DOHH2 (cell line): ENCODE data around the gene CD58.
A peak's percentile ranks its signal among the peaks of the same experiment; 100 is the strongest.

ENCODE experiments used
- H3F3A ChIP-seq: fragments of 200-600 bp; sonication (generic), shearing (Covaris generic); 2 replicates; pipeline ENCODE4 v1.6.0; 2016; ENCODE audit warnings: antibody characterized with exemption, mild to moderate bottlenecking; ENCODE audit not compliant: control insufficient read depth, insufficient read depth
- H3K27ac ChIP-seq: fragments of 200-600 bp; sonication (generic); 2 replicates; pipeline ENCODE4 v1.5.1; 2014; ENCODE audit warnings: low read depth, mild to moderate bottlenecking, low read length, moderate library complexity
- H3K27me3 ChIP-seq: fragments of 200-600 bp; sonication (generic); 2 replicates; pipeline ENCODE4 v1.6.1; 2014; ENCODE audit warnings: mild to moderate bottlenecking, low read length, mixed read lengths; ENCODE audit not compliant: control insufficient read depth
- H3K36me3 ChIP-seq: fragments of 200-600 bp; sonication (generic); 2 replicates; pipeline ENCODE4 v1.6.1; 2014; ENCODE audit warnings: mild to moderate bottlenecking, low read length, moderate library complexity, mixed read lengths; ENCODE audit not compliant: control insufficient read depth
- H3K4me1 ChIP-seq: fragments of 200-600 bp; sonication (generic); 2 replicates; pipeline ENCODE4 v1.6.1; 2014; ENCODE audit warnings: mild to moderate bottlenecking, low read length, mixed read lengths; ENCODE audit not compliant: control insufficient read depth
- H3K4me2 ChIP-seq: fragments of 200-600 bp; sonication (generic); 2 replicates; pipeline ENCODE4 v1.6.0; 2014; ENCODE audit warnings: mild to moderate bottlenecking, low read length, moderate library complexity
- H3K4me3 ChIP-seq: fragments of 200-600 bp; sonication (generic); 2 replicates; pipeline ENCODE4 v1.5.1; 2014; ENCODE audit warnings: mild to moderate bottlenecking, low read length, mixed read lengths
- H3K79me2 ChIP-seq: fragments of 200-600 bp; sonication (generic); 2 replicates; pipeline ENCODE4 v1.6.1; 2014; ENCODE audit warnings: mild to moderate bottlenecking, low read length, mixed read lengths; ENCODE audit not compliant: control insufficient read depth
- H3K9me2 ChIP-seq: fragments of 200-600 bp; sonication (generic); replicated peaks from 2 replicates; pipeline ENCODE4 v1.6.1; 2014; ENCODE audit warnings: mild to moderate bottlenecking, low read length, mixed read lengths; ENCODE audit not compliant: control insufficient read depth
- H3K9me3 ChIP-seq: fragments of 200-600 bp; sonication (generic); 2 replicates; pipeline ENCODE4 v1.6.1; 2014; ENCODE audit warnings: antibody characterized with exemption, low read length, mixed read lengths; ENCODE audit not compliant: control insufficient read depth, insufficient read depth
- H4K20me1 ChIP-seq: fragments of 200-600 bp; sonication (generic); 2 replicates; pipeline ENCODE4 v1.6.0; 2014; ENCODE audit warnings: low read depth, mild to moderate bottlenecking, antibody characterized with exemption, low read length, moderate library complexity; ENCODE audit not compliant: control insufficient read depth, insufficient read depth
- CTCF ChIP-seq: fragments of 200-600 bp; sonication (generic); IDR thresholded peaks from one replicate; pipeline ENCODE4 v1.5.1; 2014; ENCODE audit warnings: antibody characterized with exemption, mild to moderate bottlenecking, low read depth, low read length; ENCODE audit not compliant: poor library complexity, severe bottlenecking
- EZH2phosphoT487 ChIP-seq: fragments of 200-600 bp; sonication (generic); IDR thresholded peaks from 2 replicates; pipeline ENCODE4 v1.6.1; 2017; ENCODE audit warnings: borderline replicate concordance, mild to moderate bottlenecking, antibody characterized with exemption, low read length, moderate library complexity, mixed read lengths

CD58 gene

GRCh38 chr1:116521186-116521585 lies 49.6 kb downstream of the CD58 start:
- Histone ChIP-seq H3K27me3 (no peaks in the 10 kb centered on the region), H4K20me1 (no peaks in the 10 kb centered on the region), H3K4me2 (no peak overlapping the region), H3K9me3 (no peaks in the 10 kb centered on the region), H3K79me2 (no peaks in the 10 kb centered on the region), H3K4me1 (no peaks in the 10 kb centered on the region), H3F3A (no peaks in the 10 kb centered on the region), H3K4me3 (no peak overlapping the region), H3K36me3 (no peaks in the 10 kb centered on the region), H3K9me2 (no peaks in the 10 kb centered on the region), H3K27ac (no peak overlapping the region)
- TF ChIP-seq EZH2phosphoT487, result no peak
- TF ChIP-seq CTCF, result no peak

GRCh38 chr1:116518400-116518799 lies 52.4 kb downstream of the CD58 start:
- no peak for TF ChIP-seq EZH2phosphoT487
- TF ChIP-seq CTCF, result no peak
- Histone ChIP-seq H3K9me2 (no peaks in the 10 kb centered on the region), H3K27me3 (no peaks in the 10 kb centered on the region), H3F3A (no peaks in the 10 kb centered on the region), H3K27ac (no peak overlapping the region), H3K79me2 (no peaks in the 10 kb centered on the region), H4K20me1 (no peaks in the 10 kb centered on the region), H3K4me1 (peaks cover 14% of the 10 kb centered on the region), H3K9me3 (no peaks in the 10 kb centered on the region), H3K4me2 (no peak overlapping the region), H3K4me3 (no peak overlapping the region), H3K36me3 (no peaks in the 10 kb centered on the region)

GRCh38 chr1:116516631-116517030 lies 54.2 kb downstream of the CD58 start:
- Histone ChIP-seq H3K4me3 (no peak overlapping the region), H3K9me3 (no peaks in the 10 kb centered on the region), H3K79me2 (no peaks in the 10 kb centered on the region), H3K4me1 (peaks cover 14% of the 10 kb centered on the region), H4K20me1 (no peaks in the 10 kb centered on the region), H3K27me3 (no peaks in the 10 kb centered on the region), H3K27ac (no peak overlapping the region), H3F3A (no peaks in the 10 kb centered on the region), H3K36me3 (no peaks in the 10 kb centered on the region), H3K9me2 (no peaks in the 10 kb centered on the region), H3K4me2 (no peak overlapping the region)
- TF ChIP-seq EZH2phosphoT487, result no peak
- TF ChIP-seq CTCF, result no peak

GRCh38 chr1:116515702-116516101 lies 55.1 kb downstream of the CD58 start:
- Histone ChIP-seq H3K9me2 (no peaks in the 10 kb centered on the region), H3K79me2 (no peaks in the 10 kb centered on the region), H3K9me3 (no peaks in the 10 kb centered on the region), H3K27ac (no peak overlapping the region), H3K4me3 (no peak overlapping the region), H3K36me3 (no peaks in the 10 kb centered on the region), H3K4me1 (peaks cover 14% of the 10 kb centered on the region), H4K20me1 (no peaks in the 10 kb centered on the region), H3K4me2 (peak overlapping the region; percentile 1; the same call in 1 of the 2 replicates), H3F3A (no peaks in the 10 kb centered on the region), H3K27me3 (no peaks in the 10 kb centered on the region)
- TF ChIP-seq EZH2phosphoT487 (no peak), CTCF (no peak)
